ENCODE measurements around the gene OGDHL. TPM values are rescaled to one million over a fixed set of nuclear protein-coding genes. Genes with fewer than 3 reads are reported as not detected.

The OGDHL gene
- total and polyA plus RNA-seq, 2 of the 13 experiments (the other 11 are each of a cell fraction or from before 2014, with no cell fraction given) = 3.0 to 9.8 TPM

DNA sequence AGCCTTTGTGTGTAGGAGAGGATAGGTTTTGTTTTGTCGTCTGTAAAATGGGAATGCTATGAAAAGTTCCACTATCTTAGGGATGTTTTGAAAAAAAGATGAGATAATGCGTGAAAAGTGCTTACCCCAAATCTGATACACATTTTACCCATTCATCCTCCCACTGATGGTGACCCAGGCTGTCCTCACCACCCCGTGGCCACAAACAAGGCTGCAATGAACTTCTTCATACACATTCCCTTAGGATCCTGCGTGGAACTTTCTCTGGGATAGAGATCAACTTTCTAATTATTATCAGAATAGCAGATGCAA, 399 bp upstream of the OGDHL start (continued):
- TF ChIP-seq RARG (CRISPR knock-in tag; IDR thresholded peaks at IDR 0.05; ENCODE audit: low read depth) = no peak
- TF ChIP-seq TBX3 (IDR thresholded peaks at IDR 0.05; ENCODE audit: borderline replicate concordance) = no peak
- TF ChIP-seq SMC3 (IDR thresholded peaks at IDR 0.05; ENCODE audit: low read length) = no peak
- TF ChIP-seq, protein P1, sequence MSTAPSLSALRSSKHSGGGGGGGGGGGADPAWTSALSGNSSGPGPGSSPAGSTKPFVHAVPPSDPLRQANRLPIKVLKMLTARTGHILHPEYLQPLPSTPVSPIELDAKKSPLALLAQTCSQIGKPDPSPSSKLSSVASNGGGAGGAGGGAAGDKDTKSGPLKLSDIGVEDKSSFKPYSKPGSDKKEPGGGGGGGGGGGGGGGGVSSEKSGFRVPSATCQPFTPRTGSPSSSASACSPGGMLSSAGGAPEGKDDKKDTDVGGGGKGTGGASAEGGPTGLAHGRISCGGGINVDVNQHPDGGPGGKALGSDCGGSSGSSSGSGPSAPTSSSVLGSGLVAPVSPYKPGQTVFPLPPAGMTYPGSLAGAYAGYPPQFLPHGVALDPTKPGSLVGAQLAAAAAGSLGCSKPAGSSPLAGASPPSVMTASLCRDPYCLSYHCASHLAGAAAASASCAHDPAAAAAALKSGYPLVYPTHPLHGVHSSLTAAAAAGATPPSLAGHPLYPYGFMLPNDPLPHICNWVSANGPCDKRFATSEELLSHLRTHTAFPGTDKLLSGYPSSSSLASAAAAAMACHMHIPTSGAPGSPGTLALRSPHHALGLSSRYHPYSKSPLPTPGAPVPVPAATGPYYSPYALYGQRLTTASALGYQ (CRISPR knock-in tag; IDR thresholded peaks at IDR 0.05) = no peak
- no peak for TF ChIP-seq ARNT (IDR thresholded peaks at IDR 0.05)
- TF ChIP-seq JUNB (CRISPR knock-in tag; IDR thresholded peaks at IDR 0.05; ENCODE audit: borderline replicate concordance) = 0 out of 2 replicates have a peak, but pooled peaks have one; percentile 5
- no peak for TF ChIP-seq KMT2B (CRISPR knock-in tag; IDR thresholded peaks at IDR 0.05)

DNA sequence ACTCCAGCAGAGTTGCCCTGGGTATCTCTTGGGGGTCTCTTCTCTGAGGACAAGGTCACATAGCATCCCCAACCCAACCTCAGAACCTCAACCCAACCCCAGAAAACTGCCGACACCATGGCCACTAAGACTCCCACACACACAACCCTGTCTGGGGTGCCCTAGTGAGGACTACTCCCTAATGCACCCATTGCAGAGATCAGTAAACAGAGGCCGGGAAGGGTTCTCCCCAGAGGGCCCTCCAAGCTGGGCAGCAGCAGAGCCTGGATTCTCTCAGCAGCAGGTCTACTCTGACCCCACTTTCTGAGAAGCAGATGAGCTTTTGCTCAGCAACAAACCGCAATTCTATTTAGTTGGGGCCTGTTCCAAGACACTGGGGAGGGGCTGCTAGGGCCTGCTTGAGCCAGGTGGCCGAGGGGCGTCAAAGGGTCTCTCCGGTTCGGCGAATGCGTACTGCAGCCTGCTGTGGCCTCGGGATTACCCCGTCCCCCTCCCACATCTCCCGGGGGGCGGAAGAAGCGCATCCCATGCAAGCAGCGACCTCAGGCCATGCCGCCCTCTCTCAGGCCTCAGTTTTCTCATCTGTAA, 828 bp downstream of the OGDHL start:
- peaks cover 17% of the 10 kb centered on the region for H3K4me1 ChIP-seq (ENCODE audit: insufficient read depth, low read length)
- H4K20me1 ChIP-seq (ENCODE audit: insufficient read depth, low read length) = 0 out of 2 replicates have a peak, but pooled peaks cover 6% of the 10 kb centered on the region
- ChIA-PET CTCF (ENCODE audit: low intra/inter-chr PET ratio, low total read pairs) (no interaction called here), POLR2A (no interaction called here)
- no peaks in the 10 kb centered on the region; a peak in 1 of 5 replicates for H3K27me3 ChIP-seq (ENCODE audit: control insufficient read depth in 1 of 2, insufficient read depth in 2 of 2, low read length in 2 of 2)
- 22% methylated on average over 10 of the region's 16 CpGs for WGBS (ENCODE audit: low lambda C conversion rate)
- FAIRE-seq = no peak
- intact Hi-C loops (cut with micrococcal nuclease; ENCODE audit: unreplicated experiment) (loop anchor here (5.0 kb wide), 1 partner anchor 169 kb away; no protein-coding TSS in a partner anchor), in situ Hi-C loops (cut with HindIII; ENCODE audit: extremely low pct_ligation_motif_present, low pct_unique_long_range_greater_than_20kb) (loop anchor here (10.0 kb wide), 1 partner anchor 166 kb away; no protein-coding TSS in a partner anchor)
- no peak for DNase-seq (ENCODE audit: low spot score)
- H3K36me3 ChIP-seq (replicated peaks in 1 of 2; ENCODE audit: control insufficient read depth in 1 of 2, insufficient read depth in 2 of 2, low read length in 2 of 2) = no peaks in the 10 kb centered on the region
- TSS peak; percentile 59 for BruUV-seq (replicated peaks)
- H3K4me2 ChIP-seq (ENCODE audit: low read depth, low read length) = peak overlapping the region; percentile 95
- H2AFZ ChIP-seq (ENCODE audit: low read length) = no peak overlapping the region
- no peak overlapping the region for H3K27ac ChIP-seq (ENCODE audit: extremely low read length, insufficient read depth, low read length)
- peak overlapping the region; percentile 29; the same call in 1 of the 2 replicates for H3K9ac ChIP-seq (ENCODE audit: insufficient read depth, low read depth, low read length)
- peak overlapping the region; percentile 80 to 83 (median 80) for H3K4me3 ChIP-seq (replicated peaks in 1 of 3; ENCODE audit: insufficient read depth in 1 of 3, low read depth in 2 of 3, low read length in 3 of 3)
- H3K79me2 ChIP-seq (ENCODE audit: insufficient read depth, low read length) = no peaks in the 10 kb centered on the region
- peak; percentile 8; the same call in 2 of the 3 replicates for ATAC-seq
- no peaks in the 10 kb centered on the region for H3K9me3 ChIP-seq (ENCODE audit: low read length)
- TF ChIP-seq SP5 (CRISPR knock-in tag; IDR thresholded peaks at IDR 0.05; ENCODE audit: borderline replicate concordance, low read depth) = no peak
- no peak for TF ChIP-seq JUND (CRISPR knock-in tag; IDR thresholded peaks at IDR 0.05)
- TF ChIP-seq ZNF670 (CRISPR knock-in tag; IDR thresholded peaks at IDR 0.05; ENCODE audit: borderline replicate concordance) = 0 out of 2 replicates have a peak, but pooled peaks have one; percentile 27
- TF ChIP-seq ZNF674 (CRISPR knock-in tag; IDR thresholded peaks at IDR 0.05; ENCODE audit: low read depth) = 0 out of 2 replicates have a peak, but pooled peaks have one; percentile 4
- TF ChIP-seq, protein P2, sequence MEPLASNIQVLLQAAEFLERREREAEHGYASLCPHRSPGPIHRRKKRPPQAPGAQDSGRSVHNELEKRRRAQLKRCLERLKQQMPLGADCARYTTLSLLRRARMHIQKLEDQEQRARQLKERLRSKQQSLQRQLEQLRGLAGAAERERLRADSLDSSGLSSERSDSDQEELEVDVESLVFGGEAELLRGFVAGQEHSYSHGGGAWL (CRISPR knock-in tag; IDR thresholded peaks at IDR 0.05) = 0 out of 2 replicates have a peak, but pooled peaks have one; percentile 11
- no peak for TF ChIP-seq LCORL (IDR thresholded peaks at IDR 0.05)
- TF ChIP-seq LCORL (CRISPR knock-in tag; IDR thresholded peaks at IDR 0.05) = peak; percentile 14; the same call in 1 of the 2 replicates
- TF ChIP-seq, protein P3, sequence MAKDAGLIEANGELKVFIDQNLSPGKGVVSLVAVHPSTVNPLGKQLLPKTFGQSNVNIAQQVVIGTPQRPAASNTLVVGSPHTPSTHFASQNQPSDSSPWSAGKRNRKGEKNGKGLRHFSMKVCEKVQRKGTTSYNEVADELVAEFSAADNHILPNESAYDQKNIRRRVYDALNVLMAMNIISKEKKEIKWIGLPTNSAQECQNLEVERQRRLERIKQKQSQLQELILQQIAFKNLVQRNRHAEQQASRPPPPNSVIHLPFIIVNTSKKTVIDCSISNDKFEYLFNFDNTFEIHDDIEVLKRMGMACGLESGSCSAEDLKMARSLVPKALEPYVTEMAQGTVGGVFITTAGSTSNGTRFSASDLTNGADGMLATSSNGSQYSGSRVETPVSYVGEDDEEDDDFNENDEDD (CRISPR knock-in tag; IDR thresholded peaks at IDR 0.05; ENCODE audit: borderline replicate concordance) = no peak
- no peak for TF ChIP-seq REPIN1 (CRISPR knock-in tag; IDR thresholded peaks at IDR 0.05; ENCODE audit: borderline replicate concordance, low read depth)
- TF ChIP-seq KMT2B (CRISPR knock-in tag; IDR thresholded peaks at IDR 0.05) = 0 out of 2 replicates have a peak, but pooled peaks have one; percentile 4
- 0 out of 2 replicates have a peak, but pooled peaks have one; percentile 17 for TF ChIP-seq KDM1A (CRISPR knock-in tag; IDR thresholded peaks at IDR 0.05)
- 0 out of 2 replicates have a peak, but pooled peaks have one; percentile 10 for TF ChIP-seq ZNF703 (CRISPR knock-in tag; IDR thresholded peaks at IDR 0.05; ENCODE audit: borderline replicate concordance)
- 0 out of 2 replicates have a peak, but pooled peaks have one; percentile 69 for TF ChIP-seq PCBP1 (IDR thresholded peaks at IDR 0.05; ENCODE audit: borderline replicate concordance, low read depth, low read length)
- no peak for TF ChIP-seq SAFB2 (CRISPR knock-in tag; IDR thresholded peaks at IDR 0.05; ENCODE audit: borderline replicate concordance, low read depth)
- peak; percentile 84; the same call in 1 of the 2 replicates for TF ChIP-seq CHD4 (IDR thresholded peaks at IDR 0.05; ENCODE audit: borderline replicate concordance, low read length)
